COLO668 (cell line): Measurements from ENCODE around the gene STOML1.
A peak's percentile ranks its signal among the peaks of the same experiment; 100 is the strongest.
"Not testable (repeated sequence)": the region's sequence is repeated elsewhere in the genome, so short reads cannot be mapped to it uniquely, and the experiment has no call there.

Source experiments
- DNase-seq: peaks from one replicate; lab custom pipeline; 2025; ENCODE audit not compliant: unreplicated experiment; lab: John Stamatoyannopoulos, UW

STOML1 gene

GRCh38 chr15:73987681-73988444, 4.2 kb downstream of the STOML1 start:
- DNase-seq, result peak; percentile 51

- DNase-seq, result no peak
Measured at GRCh38 chr15:73987250-73987649, 4.8 kb downstream of the STOML1 start.

GRCh38 chr15:73986776-73987056, 5.4 kb downstream of the STOML1 start:
- DNase-seq, result no peak

- no peak for DNase-seq
Measured at GRCh38 chr15:73986055-73986775, 5.9 kb downstream of the STOML1 start.

- peak; percentile 14 for DNase-seq
Measured at GRCh38 chr15:73985101-73985873, 6.8 kb downstream of the STOML1 start.

GRCh38 chr15:73984208-73984979, 7.7 kb downstream of the STOML1 start:
- DNase-seq, result no peak

GRCh38 chr15:73983773-73984172, 8.3 kb downstream of the STOML1 start:
- DNase-seq, result no peak

GRCh38 chr15:73983211-73983727, 8.8 kb downstream of the STOML1 start:
- no peak for DNase-seq

- DNase-seq, result no peak
Measured at GRCh38 chr15:73982222-73982962, 9.7 kb downstream of the STOML1 start.

- no peak for DNase-seq
Measured at GRCh38 chr15:73981761-73982221, 10.3 kb downstream of the STOML1 start.

- no peak for DNase-seq
Measured at GRCh38 chr15:73979636-73980035, 12.5 kb downstream of the STOML1 start.

GRCh38 chr15:73978896-73979295, 13.2 kb downstream of the STOML1 start:
- DNase-seq, result no peak

GRCh38 chr15:73975440-73976125, 16.5 kb downstream of the STOML1 start:
- DNase-seq, result not testable (repeated sequence)

GRCh38 chr15:73973683-73974200, 18.4 kb downstream of the STOML1 start:
- not testable (repeated sequence) for DNase-seq

- DNase-seq, result peak; percentile 75
Measured at GRCh38 chr15:73972984-73973682, 19.0 kb downstream of the STOML1 start.

- no peak for DNase-seq
Measured at GRCh38 chr15:73969151-73969759, 22.8 kb downstream of the STOML1 start.

- no peak for DNase-seq
Measured at GRCh38 chr15:73968461-73968860, 23.6 kb downstream of the STOML1 start.

GRCh38 chr15:73965758-73966113, 26.4 kb downstream of the STOML1 start:
- DNase-seq, result no peak
